Left ventricle myocardium inferior (tissue), 1 donor: Measurements from ENCODE around the gene MUC13. TPM values are rescaled to one million over a fixed set of nuclear protein-coding genes. Genes with fewer than 3 reads are reported as not detected.
A peak's percentile ranks its signal among the peaks of the same experiment; 100 is the strongest.

ENCODE experiments used
- DNase-seq: peaks from one replicate; pipeline ENCODE4 v3.0.0-alpha.2; 2020
- H3K27ac ChIP-seq: fragments of 200-600 bp; replicated peaks from 2 replicates; pipeline ENCODE4 v1.8.0; 2021
- H3K27me3 ChIP-seq: fragments of 200-600 bp; 2 replicates; pipeline ENCODE4 v1.8.0; 2021; ENCODE audit warnings: low read depth
- H3K36me3 ChIP-seq: fragments of 200-600 bp; 2 replicates; pipeline ENCODE4 v1.8.0; 2021
- H3K4me1 ChIP-seq: fragments of 200-600 bp; 2 replicates; pipeline ENCODE4 v1.8.0; 2021
- H3K4me3 ChIP-seq: fragments of 200-600 bp; 2 replicates; pipeline ENCODE4 v1.8.0; 2021; ENCODE audit warnings: mild to moderate bottlenecking, moderate library complexity
- H3K9me3 ChIP-seq: fragments of 200-600 bp; replicated peaks from 2 replicates; pipeline ENCODE4 v1.8.0; 2021
- intact Hi-C: fragments of 100-400 bp; cut with micrococcal nuclease; formaldehyde crosslinking; loops from one replicate; pipeline ENCODE4 v1.11.0; 2022
- total RNA-seq: library from RNA; stranded (reverse); fragmentation: NEBNext Ultra II Directional; extraction: Animal tissue kit (Norgen Biotek cat#: 25700); gene quantifications from one replicate; pipeline ENCODE4 v1.2.1, GENCODE V29; 2021
- TF ChIP-seq, protein P1 (sequence below): fragments of 200-600 bp; IDR thresholded peaks from 2 replicates; pipeline ENCODE4 v1.8.0; 2021; ENCODE audit warnings: antibody characterized with exemption, mild to moderate bottlenecking, borderline replicate concordance
- donor health status: DM: no; HTN: yes; CAD: no; lungs with severe emphysema.

Gene MUC13
- total RNA-seq, 1 donor from 2014 or later: 0.08 TPM

DNA sequence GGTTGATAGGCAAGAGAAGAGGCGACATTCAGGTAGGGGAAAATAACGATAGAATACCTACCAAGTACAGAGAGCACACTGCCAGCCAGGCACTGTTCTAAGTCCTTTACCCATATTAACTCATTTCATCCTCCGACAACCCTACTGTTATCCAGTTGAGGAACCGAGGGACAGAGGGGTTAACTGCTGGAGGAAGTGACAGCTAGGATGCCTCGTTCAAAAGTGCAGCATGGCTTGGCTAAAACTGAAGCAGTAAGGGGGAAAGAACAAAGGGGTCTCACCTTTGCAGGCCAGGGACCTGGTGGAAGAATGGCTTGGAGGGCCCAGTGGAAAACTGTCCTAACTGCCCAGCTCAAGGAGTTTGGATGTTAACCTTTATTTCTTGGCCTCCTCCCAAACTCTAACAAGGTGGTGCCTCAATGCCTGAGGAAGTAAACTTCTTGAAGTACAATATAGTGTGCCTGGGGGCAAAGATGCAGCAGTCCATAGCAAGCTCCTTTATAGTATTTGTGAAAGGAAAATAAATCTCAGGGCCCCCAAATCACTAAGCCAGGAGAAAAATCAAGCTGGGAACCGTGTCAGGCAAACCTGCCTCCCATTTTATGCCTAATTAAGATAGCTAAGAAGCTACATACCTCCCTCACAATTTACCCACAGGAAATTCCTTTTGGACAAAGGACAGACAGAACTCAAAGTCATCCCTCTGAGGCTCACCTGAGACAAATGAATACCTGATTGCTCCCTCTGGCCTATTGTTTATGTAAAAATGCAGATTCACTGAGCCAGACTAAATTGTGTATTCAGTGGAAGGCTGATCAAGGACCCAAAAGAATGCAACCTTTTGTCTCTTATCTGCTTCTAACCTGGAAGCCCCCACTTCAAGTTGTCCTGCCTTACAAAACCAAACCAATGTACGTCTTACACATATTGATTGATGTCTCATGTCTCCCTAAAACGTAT, 45.8 kb downstream of the MUC13 start:
- H3K36me3 ChIP-seq: no peaks in the 10 kb centered on the region
- no peaks in the 10 kb centered on the region for H3K27me3 ChIP-seq
- TF ChIP-seq, protein P1, sequence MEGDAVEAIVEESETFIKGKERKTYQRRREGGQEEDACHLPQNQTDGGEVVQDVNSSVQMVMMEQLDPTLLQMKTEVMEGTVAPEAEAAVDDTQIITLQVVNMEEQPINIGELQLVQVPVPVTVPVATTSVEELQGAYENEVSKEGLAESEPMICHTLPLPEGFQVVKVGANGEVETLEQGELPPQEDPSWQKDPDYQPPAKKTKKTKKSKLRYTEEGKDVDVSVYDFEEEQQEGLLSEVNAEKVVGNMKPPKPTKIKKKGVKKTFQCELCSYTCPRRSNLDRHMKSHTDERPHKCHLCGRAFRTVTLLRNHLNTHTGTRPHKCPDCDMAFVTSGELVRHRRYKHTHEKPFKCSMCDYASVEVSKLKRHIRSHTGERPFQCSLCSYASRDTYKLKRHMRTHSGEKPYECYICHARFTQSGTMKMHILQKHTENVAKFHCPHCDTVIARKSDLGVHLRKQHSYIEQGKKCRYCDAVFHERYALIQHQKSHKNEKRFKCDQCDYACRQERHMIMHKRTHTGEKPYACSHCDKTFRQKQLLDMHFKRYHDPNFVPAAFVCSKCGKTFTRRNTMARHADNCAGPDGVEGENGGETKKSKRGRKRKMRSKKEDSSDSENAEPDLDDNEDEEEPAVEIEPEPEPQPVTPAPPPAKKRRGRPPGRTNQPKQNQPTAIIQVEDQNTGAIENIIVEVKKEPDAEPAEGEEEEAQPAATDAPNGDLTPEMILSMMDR: no peak
- no peaks in the 10 kb centered on the region for H3K9me3 ChIP-seq
- no peak overlapping the region for H3K27ac ChIP-seq
- no peak overlapping the region for H3K4me3 ChIP-seq
- DNase-seq: no peak
- peaks cover 45% of the 10 kb centered on the region for H3K4me1 ChIP-seq
- intact Hi-C loops: no loop called here

DNA sequence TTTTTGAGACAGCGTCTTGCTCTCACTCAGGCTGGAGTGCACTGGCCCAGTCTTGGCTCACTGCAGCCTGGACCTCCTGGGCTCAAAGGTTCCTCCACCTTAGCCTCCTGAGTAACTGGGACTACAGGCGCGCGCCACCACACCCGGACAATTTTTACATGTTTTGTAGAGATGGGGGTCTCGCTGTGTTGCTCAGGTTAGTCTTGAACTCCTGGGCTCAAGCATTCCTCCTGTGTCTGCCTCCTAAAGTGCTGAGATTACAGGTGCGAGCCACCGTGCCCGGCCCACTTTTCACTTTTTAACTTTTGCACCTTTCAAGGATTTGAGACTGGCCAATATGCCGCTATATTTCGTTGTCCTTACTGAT, 46.6 kb downstream of the MUC13 start:
- peak overlapping the region; percentile 93 for H3K27ac ChIP-seq
- intact Hi-C loops: no loop called here
- no peaks in the 10 kb centered on the region for H3K36me3 ChIP-seq
- DNase-seq: no peak
- H3K4me1 ChIP-seq: peaks cover 47% of the 10 kb centered on the region
- TF ChIP-seq, protein P1: no peak
- no peaks in the 10 kb centered on the region for H3K9me3 ChIP-seq
- peak overlapping the region; percentile 94 for H3K4me3 ChIP-seq
- H3K27me3 ChIP-seq: no peaks in the 10 kb centered on the region

DNA sequence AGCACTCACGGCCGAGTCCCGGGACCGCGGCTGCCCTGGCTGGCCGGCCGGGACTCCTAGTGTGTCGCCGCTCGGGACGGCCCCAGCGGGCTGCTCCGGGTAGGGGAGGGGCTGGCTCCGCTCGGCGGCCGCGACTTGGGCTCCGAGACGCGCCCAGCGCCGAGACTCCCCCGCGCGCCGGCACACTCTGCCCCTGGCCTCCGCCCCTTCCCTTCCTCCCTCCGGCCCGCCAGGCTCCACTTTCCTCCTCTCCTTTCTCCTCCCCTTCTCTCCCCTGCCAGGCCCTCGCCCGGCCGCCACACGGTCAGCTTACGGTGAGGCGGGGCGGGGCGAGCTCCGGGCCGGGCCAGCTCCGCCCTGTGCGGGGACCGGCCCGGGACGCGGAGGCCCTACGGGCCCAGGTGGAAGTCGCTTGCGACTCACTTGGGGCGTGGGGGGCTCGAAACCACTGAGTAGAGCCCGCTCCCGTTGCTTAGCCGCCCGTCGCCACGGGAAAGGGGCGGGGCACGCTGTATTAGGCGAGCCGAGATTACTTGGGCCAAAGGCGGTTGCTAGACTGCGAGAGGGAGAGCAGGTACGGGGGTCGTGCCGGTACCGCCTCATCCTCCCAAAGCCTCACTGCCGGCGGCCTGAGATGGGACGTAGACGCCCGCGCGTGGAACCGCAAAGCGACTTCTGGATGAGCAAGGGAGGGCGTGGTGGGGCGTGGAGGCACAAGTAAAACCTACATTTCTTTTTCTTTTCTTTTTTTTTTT, 47.2 kb downstream of the MUC13 start, which contains the start of gene ITGB5:
TSS of gene ITGB5 (minus strand) at position 189 of the 755 bp plus-strand sequence. CDS start 365 bp downstream, outside the sequence.
- TF ChIP-seq, protein P1: no peak
- no peaks in the 10 kb centered on the region for H3K36me3 ChIP-seq
- peaks cover 53% of the 10 kb centered on the region for H3K4me1 ChIP-seq
- intact Hi-C loops: no loop called here
- no peaks in the 10 kb centered on the region for H3K9me3 ChIP-seq
- no peaks in the 10 kb centered on the region for H3K27me3 ChIP-seq
- peak; percentile 86 for DNase-seq
- H3K4me3 ChIP-seq: peak within 1 kb of the TSS; percentile 94
- peak within 1 kb of the TSS; percentile 93 for H3K27ac ChIP-seq

DNA sequence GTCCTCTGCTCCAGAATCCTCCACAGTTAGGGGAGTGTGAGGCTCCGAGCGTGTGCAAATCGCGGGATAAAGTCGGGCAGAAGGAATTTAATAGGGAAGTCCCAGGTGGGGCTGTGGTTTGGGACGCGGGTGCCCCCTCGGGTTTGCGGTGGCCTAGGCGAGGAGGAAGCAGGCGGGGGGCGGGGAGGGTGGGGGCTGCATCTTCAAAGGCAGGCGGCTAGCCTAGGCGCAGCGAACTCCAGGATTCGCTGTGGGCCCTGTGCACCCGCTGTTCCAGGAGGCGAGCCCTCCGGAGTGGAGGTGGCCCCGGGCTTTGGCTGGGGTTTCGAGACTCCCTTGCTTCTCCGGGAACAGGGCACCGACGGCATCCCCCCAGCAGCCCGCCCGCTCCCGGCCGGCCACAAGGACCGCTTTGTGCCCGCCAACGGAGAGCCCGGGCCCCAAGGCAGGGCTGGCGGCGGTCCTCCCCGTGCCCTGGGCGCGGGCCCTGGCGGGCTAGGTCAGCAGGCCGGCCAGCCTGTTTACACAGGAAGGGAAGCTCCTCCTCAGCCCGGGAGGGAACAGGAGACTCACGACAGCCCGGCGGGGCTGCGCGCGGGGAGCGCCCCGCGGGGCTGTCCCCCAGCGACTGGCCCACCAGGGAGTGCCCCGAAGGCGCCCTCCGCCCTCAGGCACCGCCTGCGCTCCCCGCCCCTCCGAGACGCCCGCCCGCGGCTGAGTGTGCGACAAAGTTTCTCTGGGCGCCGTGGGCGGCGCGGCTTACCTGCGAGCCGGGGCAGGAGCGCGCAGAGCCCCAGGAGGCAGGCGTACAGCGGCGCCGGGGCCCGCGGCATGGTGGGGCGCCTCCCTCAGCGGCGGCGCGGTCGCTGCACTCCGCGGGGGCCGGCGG, 48.1 kb downstream of the MUC13 start:
- intact Hi-C loops: no loop called here
- H3K36me3 ChIP-seq: no peaks in the 10 kb centered on the region
- H3K27me3 ChIP-seq: no peaks in the 10 kb centered on the region
- DNase-seq: peak; percentile 40
- TF ChIP-seq, protein P1: no peak
- H3K4me1 ChIP-seq: peaks cover 59% of the 10 kb centered on the region
- H3K27ac ChIP-seq: peak overlapping the region; percentile 93
- peak overlapping the region; percentile 94 for H3K4me3 ChIP-seq
- H3K9me3 ChIP-seq: no peaks in the 10 kb centered on the region
